Endothelial cell of hepatic sinusoid (primary cell): ENCODE data around the gene RASSF9.

Experiments used
- in situ Hi-C: cut with HindIII; loops from 2 replicates; pipeline ENCODE4 v1.10.0; 2017; ENCODE audit warnings: low sequenced_read_pairs

RASSF9 gene

DNA sequence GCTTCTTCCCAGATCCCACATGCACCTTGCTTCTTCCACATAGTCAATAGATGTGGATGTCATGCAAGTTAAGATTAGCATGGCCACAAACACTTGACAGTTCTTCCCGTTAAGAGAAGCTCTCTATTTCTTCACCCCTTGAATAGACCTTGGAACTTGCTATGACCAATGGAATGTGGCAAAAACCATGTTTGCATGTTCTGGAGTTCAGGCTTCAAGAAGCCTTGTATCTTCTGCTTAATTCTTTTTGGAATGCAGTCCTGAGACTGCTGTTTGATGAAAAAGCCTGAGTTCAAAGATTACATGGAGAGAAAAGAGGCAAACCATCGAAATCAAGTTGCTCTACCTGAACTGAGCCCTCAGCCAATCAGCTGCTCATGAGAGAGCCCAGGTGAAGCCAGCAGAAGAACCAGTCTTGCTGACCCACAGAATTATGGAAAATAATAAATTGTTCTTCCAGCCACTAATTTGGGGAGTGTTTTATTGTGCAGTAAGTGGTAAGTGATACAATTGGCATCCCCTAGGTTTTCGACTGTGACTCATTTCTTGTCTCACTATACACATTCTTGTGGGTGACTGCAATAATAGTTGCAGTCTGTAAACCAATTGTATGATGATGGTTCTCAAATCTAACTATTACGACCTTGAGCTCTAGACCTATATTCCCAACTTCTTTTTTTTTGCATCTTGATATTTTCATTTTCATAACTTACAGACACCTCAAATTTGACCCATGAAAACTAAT, 12.6 kb downstream of the RASSF9 start:
- in situ Hi-C loops: no loop called here

DNA sequence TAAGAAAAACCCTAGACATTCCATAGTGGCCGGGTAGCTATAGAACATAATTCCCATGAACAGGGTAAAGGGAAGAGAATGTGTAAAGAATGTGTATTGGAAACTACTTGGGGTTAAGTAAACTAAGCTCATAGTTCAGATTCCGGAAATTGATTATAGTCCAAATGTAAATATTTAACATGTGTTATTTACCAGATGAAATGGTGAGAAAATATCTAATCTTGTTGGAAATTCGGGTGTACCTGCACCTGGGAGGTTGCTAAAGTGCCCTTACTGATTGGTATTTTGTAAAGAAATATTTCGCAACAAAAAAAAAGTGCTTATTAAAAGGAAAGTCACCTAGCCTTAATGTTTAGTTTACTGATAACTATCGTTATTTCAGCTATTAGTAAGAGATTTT, 14.4 kb downstream of the RASSF9 start:
- in situ Hi-C loops: no loop called here

DNA sequence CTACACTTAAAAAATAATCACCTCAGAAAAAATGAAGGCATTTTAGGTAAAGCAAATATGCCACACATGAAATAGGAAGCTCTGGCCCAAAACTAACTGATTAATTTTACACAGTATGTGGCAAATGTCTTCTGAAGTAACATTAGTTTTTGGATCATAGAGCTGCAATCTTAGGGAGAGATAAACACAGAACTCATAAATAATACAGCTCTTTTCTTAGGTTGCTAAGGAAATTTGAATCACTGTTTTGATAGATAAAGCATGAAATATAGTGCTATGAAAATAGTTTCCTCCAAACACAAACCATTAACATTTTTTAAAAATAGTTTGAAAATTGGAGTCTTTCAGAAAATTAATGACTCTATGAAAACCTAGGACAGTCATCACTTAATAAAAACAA, 15.0 kb downstream of the RASSF9 start:
- in situ Hi-C loops: no loop called here

DNA sequence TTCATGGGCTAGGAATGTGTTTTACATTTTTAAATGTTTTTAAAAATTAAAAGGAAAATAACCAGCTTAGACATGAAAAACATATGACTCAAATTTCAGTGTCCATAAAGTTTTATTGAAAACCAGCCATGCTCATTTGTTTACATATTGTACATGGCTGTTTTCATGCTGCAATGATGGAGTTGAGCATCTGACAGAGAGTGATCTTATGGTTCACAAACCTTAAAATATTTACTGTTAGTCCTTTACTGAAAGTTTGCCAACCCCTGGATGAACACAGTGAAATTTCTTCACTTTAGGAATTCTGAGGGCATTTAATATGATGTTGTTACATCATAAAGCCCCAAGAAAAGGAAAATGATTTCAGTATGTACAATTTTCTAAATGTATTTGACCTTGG, 16.1 kb downstream of the RASSF9 start:
- in situ Hi-C loops: no loop called here

DNA sequence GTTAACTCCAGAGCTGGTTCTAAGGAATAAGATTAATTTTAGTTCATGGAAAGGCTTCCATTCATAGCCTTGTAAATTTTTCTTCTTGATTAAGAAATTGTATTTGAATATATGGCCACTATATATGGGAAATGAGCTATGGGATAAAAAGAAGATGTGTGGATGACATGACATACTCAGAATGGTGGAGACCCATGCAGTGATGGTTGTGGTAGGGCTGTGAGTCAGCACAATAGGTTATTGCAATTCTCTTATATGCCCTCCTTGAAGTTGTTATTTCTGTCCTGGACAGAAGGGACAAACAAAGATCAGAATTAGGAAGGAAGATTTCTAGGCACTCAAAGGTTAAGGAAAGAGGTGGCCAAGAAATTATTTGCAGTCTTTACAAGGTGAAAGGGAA, 21.5 kb downstream of the RASSF9 start:
- in situ Hi-C loops: no loop called here

DNA sequence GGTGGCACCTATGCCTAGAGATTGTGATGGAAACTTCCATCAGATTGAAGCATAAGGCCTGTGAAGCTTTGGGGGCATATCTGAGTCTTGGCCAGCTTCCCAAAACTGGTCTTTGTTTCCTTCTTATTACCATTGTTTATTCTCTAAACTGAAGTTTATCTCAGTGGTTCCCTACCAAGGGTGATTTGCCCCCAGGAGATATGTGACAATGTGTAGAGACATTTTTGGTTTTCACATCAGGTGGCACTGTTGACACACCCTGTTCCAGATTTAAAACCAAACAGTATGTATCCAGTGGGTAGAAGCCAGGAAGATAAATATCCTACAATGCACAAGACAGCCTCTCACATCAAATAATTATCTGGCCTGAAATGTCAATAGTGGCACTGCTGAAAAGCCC, 22.1 kb downstream of the RASSF9 start:
- in situ Hi-C loops: no loop called here

DNA sequence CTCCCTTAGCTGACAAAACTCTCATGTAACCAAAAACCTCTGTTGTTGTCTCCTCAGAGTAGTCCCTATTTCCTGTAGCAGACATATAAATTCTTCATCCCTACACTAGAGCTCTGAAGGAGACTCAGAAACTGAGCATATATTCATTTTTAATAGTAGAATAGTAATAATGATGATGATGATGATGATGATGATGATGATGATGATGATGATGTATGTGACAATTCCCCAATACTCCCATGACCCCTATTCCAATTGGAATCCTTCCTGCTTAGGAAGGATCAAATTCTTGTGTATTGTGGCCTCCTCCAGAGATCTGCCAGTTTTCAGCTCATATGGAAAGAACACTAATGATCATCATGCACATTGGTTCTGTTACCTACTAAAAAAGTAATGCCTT, 26.7 kb downstream of the RASSF9 start:
- in situ Hi-C loops: no loop called here

DNA sequence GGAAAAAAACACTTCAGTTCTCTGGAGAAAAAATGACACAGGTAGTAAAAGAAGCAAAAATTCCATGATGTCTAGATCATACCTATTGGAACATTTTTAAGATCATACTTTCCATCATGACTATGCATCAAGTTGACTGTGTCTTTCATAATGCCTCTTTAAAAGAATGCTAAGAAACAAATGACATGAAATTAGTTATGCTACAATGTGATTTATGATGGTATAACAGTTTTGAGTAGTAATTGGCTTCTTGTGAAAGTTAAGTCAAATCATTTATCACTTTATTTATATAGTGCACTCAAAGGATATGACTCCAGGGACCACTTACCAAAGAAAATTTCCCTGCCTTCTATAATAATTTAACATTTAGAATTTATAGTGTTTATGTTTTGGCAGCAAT, 28.5 kb downstream of the RASSF9 start:
- in situ Hi-C loops: no loop called here

DNA sequence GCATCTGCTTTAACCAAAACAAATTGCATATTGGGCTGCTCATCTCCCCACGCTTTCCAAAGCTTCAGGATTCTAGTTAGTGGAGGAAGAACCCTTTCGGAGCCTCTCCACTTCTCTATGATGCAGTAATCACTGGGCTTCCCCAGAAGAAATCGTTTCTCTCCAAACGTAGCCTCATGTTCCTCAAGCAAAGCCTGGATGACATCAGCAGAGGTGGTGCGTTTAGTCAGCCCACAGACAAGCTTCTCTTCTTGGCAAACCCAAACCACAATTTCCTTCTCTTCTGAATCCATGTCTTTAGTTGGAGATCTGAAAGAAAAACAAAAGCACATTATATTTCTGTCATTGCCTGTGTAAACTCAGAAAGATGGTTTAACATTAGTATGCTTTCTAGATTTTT, 30.6 kb downstream of the RASSF9 start:
- in situ Hi-C loops: no loop called here

DNA sequence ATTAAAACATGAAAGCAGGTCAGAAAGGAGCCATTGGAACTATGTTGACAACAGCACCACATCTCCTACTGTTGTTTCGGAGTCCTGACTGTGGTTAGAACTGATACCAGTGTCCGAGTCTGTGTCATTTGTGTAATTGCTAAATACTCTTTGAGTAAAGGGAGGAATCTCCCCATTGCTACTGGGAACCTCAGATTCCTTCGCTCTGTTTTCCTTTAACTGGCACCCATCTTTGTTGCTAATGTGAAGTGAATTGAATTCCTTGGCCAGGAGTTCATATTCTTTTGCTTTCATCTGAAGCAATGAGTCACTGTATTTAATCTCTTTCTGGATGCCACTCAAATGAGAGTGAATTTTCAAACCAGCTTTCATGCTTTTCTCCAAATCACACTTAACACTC, 31.5 kb downstream of the RASSF9 start:
- in situ Hi-C loops: no loop called here

DNA sequence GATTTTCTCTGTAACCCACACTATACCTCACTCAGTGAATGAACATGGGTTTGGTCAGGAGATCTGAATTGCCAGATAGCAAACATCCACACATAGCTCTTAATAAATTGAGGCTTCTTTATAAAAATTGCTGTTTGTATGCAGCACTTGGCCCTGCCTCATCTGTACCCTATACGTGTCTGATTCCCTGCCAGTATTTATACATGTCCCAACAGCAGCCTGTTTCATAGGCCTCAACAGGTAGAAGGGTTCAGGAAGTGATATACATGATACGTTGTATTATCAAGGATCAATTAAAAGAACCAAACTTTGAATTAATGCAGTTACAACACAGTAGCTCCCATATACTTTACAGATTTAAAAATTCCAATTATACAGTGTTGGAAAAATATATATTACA, 32.3 kb downstream of the RASSF9 start:
- in situ Hi-C loops: no loop called here

DNA sequence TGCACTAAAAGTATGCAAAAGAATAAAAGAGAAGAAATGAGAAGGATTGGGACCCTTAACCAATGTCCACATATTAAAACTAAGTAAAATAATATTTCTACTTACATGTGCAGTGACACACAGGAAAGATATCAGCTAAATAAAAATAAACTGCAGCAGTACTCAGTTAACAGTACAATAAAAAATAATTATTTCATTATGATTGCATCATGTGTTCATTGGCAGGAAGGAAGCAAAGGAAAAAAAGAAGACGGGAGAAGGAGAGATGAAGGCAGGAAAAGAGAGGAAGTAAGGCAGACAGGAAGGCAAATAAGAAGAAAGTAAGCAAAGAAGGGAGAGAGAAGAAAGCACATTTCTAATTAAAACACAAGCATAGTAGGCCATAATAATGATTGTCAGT, 33.0 kb downstream of the RASSF9 start:
- in situ Hi-C loops: no loop called here

DNA sequence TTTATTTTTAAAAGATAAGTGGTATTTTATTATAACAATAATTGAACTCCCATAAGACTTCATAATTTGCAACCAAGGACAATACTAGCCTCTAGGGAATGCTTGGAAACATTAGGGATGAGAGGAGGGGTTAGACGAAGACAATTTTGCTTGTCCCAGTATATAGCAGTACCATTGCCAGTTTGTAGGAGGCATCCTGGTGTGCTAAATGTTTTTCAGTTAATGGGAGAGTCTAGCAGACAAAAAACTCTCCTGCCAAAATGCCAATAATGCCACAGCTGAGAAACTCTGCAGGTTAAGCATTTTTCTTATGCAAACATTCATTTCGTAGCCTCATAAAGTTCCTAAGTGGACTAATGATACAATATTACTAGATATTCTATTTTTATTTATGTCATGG, 38.1 kb downstream of the RASSF9 start:
- in situ Hi-C loops: no loop called here

DNA sequence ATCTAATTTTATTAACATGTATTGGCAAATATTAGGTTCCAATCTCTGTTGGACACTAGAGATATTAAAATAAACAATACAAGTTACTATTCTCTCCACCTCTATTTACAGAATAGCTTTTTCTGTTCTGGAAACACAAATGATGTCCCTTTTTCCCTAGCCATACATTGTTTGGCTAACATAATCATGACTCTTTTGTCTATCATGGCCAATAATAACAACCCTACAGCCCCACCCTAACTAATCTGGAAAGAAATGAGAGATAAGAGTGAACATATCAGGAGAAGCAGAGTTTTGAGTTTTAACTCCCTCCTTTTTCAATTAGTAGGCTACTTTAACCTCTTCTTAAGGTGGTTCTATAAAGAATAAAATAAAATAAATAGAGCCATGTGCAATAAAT, 40.2 kb downstream of the RASSF9 start:
- in situ Hi-C loops: no loop called here

DNA sequence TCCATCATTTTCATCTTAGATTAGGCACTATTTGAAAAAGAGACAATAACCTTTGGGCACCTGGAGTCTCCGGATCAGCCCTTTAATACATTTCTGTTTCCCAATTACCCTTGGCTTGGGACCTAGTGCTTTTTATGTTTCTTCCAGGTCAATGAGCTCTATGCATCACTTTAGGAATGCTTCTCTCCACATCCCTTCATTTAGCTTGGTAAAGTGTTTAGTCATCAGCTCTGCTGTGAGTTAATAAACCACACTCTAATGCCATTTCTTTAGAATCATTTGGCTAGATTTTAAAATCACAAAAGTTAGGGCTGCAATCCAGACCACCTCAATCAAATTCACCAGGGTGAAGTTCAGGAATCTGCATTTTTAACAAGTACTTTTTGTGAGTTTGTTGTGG, 41.7 kb downstream of the RASSF9 start:
- in situ Hi-C loops: no loop called here

DNA sequence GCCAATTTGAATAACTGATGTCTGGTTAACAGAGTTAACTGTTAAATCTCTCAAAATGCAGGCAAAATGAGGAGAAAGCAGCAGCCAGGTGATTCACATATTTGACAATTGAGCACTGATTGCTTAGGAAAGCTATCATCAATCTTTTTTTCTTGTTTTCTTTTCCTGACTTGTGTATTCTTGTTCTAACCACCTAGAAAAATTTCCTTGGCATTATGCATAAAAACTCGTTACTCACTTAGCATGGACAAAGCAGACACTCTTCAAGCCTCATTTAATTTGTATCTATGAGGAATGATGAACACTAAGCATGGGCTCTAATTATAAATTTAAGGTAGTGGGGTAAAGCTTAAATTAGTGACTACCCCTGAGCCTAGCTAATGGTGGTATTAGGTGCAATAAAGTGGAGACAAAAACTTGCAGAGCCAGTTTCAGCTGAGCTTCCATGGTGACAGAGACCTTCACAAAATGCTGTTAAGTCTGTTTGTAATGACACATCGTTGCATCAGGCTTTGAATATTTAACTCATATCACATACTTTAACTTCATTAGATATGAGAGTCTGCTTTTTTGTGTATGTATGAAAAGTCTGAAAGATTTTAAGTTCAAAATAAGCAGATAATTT, 52.0 kb downstream of the RASSF9 start:
- in situ Hi-C loops: no loop called here

DNA sequence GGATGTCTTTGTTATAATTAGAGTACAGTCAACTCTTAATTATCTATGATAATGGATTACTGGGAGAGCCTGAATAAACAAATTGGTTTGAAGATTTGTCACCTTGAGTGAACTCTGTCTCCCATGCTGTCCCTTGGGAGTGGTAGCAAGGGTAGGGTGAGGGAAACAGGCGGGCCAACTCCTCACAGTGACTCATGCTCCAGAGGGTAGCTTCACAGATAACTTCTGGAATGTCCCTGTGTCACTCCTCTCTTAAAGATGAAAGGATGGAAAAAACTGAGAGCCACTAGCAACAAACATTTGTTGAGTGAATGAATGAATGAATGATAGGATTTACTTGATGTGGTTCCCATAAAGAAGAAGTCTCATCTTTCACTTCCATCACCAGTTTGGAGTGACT, 53.5 kb downstream of the RASSF9 start:
- in situ Hi-C loops: no loop called here

DNA sequence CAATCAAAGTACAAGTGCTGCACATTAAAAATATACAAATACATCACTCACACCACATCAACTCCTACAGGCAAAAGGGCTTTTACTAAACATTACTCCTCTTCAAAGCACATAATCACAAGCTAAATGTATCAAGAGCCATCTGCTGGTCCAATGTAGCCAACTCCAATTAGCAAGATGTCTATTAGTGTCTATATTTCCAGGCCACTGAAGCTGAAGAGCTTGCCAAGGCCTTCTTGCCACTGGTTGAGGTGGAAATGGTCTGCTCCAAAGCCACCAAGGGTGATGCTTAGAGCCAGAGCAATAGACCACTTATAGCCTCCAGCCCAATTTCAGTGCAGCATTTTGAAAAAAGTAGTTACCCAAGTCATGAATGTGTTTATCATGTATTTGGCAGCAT, 54.4 kb downstream of the RASSF9 start:
- in situ Hi-C loops: no loop called here

DNA sequence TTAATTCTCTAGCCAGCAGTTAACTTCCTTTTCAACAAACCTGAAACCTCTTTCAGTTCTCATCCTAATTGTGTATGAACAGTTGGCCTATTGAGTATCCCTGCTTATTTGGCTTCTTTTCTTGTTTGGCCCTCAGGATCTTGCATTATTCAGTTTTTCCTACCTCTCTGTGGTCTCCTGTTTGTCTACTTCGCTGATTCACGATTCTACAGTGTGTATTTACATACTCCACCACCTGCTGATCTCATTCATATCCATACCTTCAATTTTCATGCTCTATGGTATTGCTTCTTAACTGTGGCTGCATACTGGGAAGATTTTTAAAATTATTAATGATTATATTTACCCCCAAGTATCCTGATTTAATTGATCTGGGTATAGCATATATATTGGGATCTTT, 56.4 kb downstream of the RASSF9 start:
- in situ Hi-C loops: no loop called here

DNA sequence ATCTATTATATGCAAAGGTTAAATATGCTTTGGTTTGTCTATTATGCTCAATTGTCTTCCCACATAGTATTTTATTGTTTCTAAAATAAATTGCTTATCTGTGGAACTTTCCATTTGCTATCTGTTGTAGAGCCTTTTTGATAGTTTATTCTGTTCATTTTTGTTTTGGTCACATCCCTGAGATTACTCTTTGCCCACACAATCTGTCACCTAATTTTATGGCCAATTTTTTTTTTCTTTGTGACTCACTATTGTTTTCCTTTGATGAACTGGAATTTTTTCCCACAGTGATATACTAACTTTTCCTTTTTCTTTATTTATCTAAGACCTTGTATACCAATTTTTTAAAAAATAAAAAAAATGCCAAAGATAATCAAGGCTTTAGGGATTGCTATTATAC, 61.1 kb downstream of the RASSF9 start:
- in situ Hi-C loops: no loop called here

DNA sequence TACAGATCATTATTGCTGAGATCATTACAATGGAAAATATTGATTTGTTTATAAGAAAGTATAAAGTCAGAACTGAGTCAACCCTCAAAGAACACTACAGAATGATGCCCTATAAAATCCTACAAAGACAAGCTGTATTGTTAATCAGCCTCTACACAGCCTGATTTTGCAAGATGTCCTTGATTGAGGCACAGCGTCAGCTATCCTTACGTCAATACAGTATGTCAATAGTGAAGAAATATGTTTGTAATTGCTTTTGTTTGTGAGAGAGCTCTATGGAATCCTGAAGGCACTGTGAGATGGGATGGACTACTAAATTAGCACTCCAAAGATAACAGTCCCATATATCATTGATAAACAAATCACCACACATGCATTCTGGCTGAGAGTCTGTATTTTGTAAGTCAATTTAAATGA, 70.7 kb downstream of the RASSF9 start:
- in situ Hi-C loops: no loop called here

DNA sequence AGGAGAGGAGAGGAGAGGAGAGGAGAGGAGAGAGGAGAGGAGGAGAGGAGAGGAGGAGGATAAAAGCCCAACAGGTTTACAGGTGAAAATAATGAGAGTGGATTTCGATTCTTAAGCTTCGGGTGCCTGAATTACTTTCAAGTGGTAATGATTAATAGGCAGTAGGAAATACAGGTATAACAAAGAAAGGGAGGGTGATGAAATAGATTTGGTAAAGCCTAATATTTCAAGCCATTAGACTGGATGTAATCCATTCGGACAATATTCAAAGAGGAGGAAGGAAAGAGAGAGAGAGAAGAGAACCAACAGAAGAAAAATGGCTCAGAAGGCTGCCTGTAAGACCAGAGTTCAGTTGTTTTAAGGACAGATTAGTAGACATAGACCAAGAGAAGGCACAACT, 76.6 kb downstream of the RASSF9 start:
- in situ Hi-C loops: no loop called here

DNA sequence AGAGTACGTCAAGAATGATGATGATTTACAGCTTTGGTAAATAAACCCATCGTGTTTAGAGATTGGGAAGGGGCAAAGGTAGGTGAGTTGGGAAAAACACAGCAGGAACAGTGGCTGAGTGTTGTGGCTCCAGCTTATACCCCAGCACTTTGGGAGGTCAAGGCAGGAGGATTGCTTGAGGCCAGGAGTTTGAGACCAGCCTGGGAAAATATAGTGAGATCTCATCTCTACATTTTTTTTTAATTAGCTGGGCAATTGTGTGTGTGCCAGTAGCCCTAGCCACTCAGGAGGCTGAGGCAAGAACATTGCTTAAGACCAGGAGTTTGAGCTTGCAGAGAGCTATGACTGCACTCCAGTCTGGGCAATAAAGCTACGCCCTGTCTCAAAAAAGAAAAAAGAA, 77.1 kb downstream of the RASSF9 start:
- in situ Hi-C loops: no loop called here
